HG03469 (cell line): ENCODE data around the gene MORN1.

Experiments used
- ATAC-seq: cut with Tn5 transposase; IDR thresholded peaks from one replicate; pipeline ENCODE4 v1.9.1; 2021; ENCODE audit warnings: mild to moderate bottlenecking, moderate library complexity, moderate number of reproducible peaks; ENCODE audit not compliant: unreplicated experiment

Gene MORN1

GRCh38 chr1:2388004-2388913 lies 3.1 kb downstream of the MORN1 start:
- ATAC-seq, result no peak

- ATAC-seq, result no peak
These were observed 4.4 kb downstream of the MORN1 start for GRCh38 chr1:2386636-2387611.

- no peak for ATAC-seq
These were observed 5.6 kb downstream of the MORN1 start for GRCh38 chr1:2385606-2386280.

- no peak for ATAC-seq
These were observed 6.3 kb downstream of the MORN1 start for GRCh38 chr1:2384941-2385481.

GRCh38 chr1:2384130-2384860 lies 7.1 kb downstream of the MORN1 start:
- no peak for ATAC-seq

- no peak for ATAC-seq
These were observed 7.8 kb downstream of the MORN1 start for GRCh38 chr1:2383576-2383975.

- ATAC-seq, result no peak
These were observed 8.6 kb downstream of the MORN1 start for GRCh38 chr1:2382621-2383361.

GRCh38 chr1:2381741-2382620 lies 9.4 kb downstream of the MORN1 start:
- peak; percentile 48 for ATAC-seq

- no peak for ATAC-seq
These were observed 10.3 kb downstream of the MORN1 start for GRCh38 chr1:2380816-2381591.

GRCh38 chr1:2379733-2380404 lies 11.5 kb downstream of the MORN1 start:
- ATAC-seq, result no peak

GRCh38 chr1:2378956-2379732 lies 12.2 kb downstream of the MORN1 start:
- no peak for ATAC-seq

GRCh38 chr1:2378441-2378851 lies 12.9 kb downstream of the MORN1 start:
- no peak for ATAC-seq

GRCh38 chr1:2377751-2378440 lies 13.5 kb downstream of the MORN1 start:
- ATAC-seq, result no peak

GRCh38 chr1:2376931-2377672 lies 14.3 kb downstream of the MORN1 start:
- no peak for ATAC-seq

GRCh38 chr1:2376261-2376741 lies 15.1 kb downstream of the MORN1 start:
- no peak for ATAC-seq
